Measurements from ENCODE around the gene ZNF383.

Gene ZNF383

DNA sequence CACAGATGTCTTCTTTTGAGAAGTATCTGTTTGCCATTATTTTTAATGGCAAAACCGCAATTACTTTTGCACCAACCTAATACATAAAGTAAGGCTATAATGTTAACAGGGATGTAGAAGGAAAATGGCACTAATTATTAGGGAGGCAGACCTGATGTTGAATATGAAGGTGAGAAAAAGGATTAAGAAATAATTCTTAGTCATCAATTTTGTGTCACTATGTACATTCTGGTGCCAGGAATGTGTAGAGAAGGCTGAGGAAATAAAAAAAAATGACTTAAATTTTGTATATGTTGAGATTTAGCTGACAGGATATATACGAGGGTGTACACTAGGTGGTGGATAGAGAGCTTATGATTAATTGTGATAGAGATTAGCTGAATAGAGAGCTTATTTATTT, 20.2 kb upstream of the ZNF383 start:
- no peak overlapping the region for H3K9ac ChIP-seq (ENCODE audit: low read length)
- no peak overlapping the region for H3K27ac ChIP-seq (ENCODE audit: low read depth, low read length)
- no peak overlapping the region for H3K56ac ChIP-seq (ENCODE audit: low read length)
- no peak for DNase-seq
- no peak overlapping the region for H3K4me2 ChIP-seq (ENCODE audit: low read length)
- no peak overlapping the region for H3K4me3 ChIP-seq (ENCODE audit: low read length)
- H3K4ac ChIP-seq (ENCODE audit: low read depth, low read length) = no peak overlapping the region
- H3K79me2 ChIP-seq (ENCODE audit: control insufficient read depth, insufficient read depth, low read length) = no peaks in the 10 kb centered on the region
- no peak overlapping the region for H2BK5ac ChIP-seq (ENCODE audit: low read length)
- H2BK15ac ChIP-seq (replicated peaks; ENCODE audit: low read depth) = no peak overlapping the region
- H3K79me1 ChIP-seq (ENCODE audit: low read length) = no peaks in the 10 kb centered on the region
- H3K4me1 ChIP-seq (ENCODE audit: control insufficient read depth, low read depth, low read length) = no peaks in the 10 kb centered on the region
- H3K18ac ChIP-seq (ENCODE audit: low read length) = no peak overlapping the region
- no peak overlapping the region for H2BK120ac ChIP-seq (ENCODE audit: low read depth, low read length)
- no peak overlapping the region for H3K23ac ChIP-seq (ENCODE audit: low read length)
- no peak overlapping the region for H2AK5ac ChIP-seq (ENCODE audit: low read length)
- H4K5ac ChIP-seq (ENCODE audit: low read length) = no peak overlapping the region
- no peak overlapping the region for H4K8ac ChIP-seq (ENCODE audit: low read depth, low read length)
- no peaks in the 10 kb centered on the region for H3K36me3 ChIP-seq (ENCODE audit: control insufficient read depth, insufficient read depth, low read length)
- no CpG with 5 or more reads among the region's 2 CpGs for WGBS (ENCODE audit: extremely low coverage, insufficient coverage, low lambda C conversion rate)
- no peaks in the 10 kb centered on the region for H3K27me3 ChIP-seq (ENCODE audit: insufficient read depth, low read length, poor library complexity)

- no CpG with 5 or more reads among the region's 7 CpGs for WGBS (ENCODE audit: extremely low coverage, insufficient coverage, low lambda C conversion rate)
- Histone ChIP-seq H2BK120ac (ENCODE audit: low read depth, low read length) (no peak overlapping the region), H4K8ac (ENCODE audit: low read depth, low read length) (no peak overlapping the region)
Measured at GRCh38 chr19:37217480-37217774, 587 bp upstream of the ZNF383 start.

DNA sequence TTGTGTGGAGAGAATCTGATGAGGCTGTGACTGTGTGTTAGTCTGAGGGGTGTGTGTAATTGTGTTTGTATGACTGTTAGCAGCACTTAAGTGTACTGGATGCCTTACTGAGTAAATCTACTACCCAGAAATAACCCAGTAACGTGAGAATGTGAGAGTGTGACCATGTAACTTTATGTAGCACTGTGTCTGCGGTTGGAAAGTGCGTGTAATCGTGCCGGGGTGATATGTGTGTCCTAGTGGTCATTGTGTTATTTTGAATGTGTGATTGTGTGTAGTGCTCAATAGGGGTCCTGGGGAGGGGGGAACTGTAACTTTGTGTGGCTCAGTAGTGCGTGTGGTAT, 550 bp downstream of the ZNF383 start:
- Histone ChIP-seq H4K8ac (ENCODE audit: low read depth, low read length) (peak overlapping the region; percentile 6), H3K4me3 (ENCODE audit: low read length) (peak overlapping the region; percentile 56), H2AK5ac (ENCODE audit: low read length) (no peak overlapping the region), H3K23ac (ENCODE audit: low read length) (no peak overlapping the region), H4K5ac (ENCODE audit: low read length) (peak overlapping the region; percentile 44), H3K9ac (ENCODE audit: low read length) (peak overlapping the region; percentile 88), H3K27me3 (ENCODE audit: insufficient read depth, low read length, poor library complexity) (no peaks in the 10 kb centered on the region), H3K27ac (ENCODE audit: low read depth, low read length) (no peak overlapping the region), H3K36me3 (ENCODE audit: control insufficient read depth, insufficient read depth, low read length) (no peaks in the 10 kb centered on the region), H3K79me1 (ENCODE audit: low read length) (peaks cover 7% of the 10 kb centered on the region), H3K4ac (ENCODE audit: low read depth, low read length) (no peak overlapping the region), H3K79me2 (ENCODE audit: control insufficient read depth, insufficient read depth, low read length) (peaks cover 8% of the 10 kb centered on the region), H3K4me1 (ENCODE audit: control insufficient read depth, low read depth, low read length) (peaks cover 3% of the 10 kb centered on the region), H2BK120ac (ENCODE audit: low read depth, low read length) (no peak overlapping the region), H2BK15ac (replicated peaks; ENCODE audit: low read depth) (no peak overlapping the region), H3K4me2 (ENCODE audit: low read length) (peak overlapping the region; percentile 56), H2BK5ac (ENCODE audit: low read length) (no peak overlapping the region), H3K56ac (ENCODE audit: low read length) (peak overlapping the region; percentile 95), H3K18ac (ENCODE audit: low read length) (no peak overlapping the region)
- no peak for DNase-seq
- WGBS (ENCODE audit: extremely low coverage, insufficient coverage, low lambda C conversion rate) = no CpG with 5 or more reads among the region's 6 CpGs

More at GRCh38 chr19:37217480-37217774, 587 bp upstream of the ZNF383 start:
- DNase-seq = no peak
- Histone ChIP-seq H3K56ac (ENCODE audit: low read length) (peak overlapping the region; percentile 68), H3K9ac (ENCODE audit: low read length) (peak overlapping the region; percentile 66), H3K23ac (ENCODE audit: low read length) (no peak overlapping the region), H4K5ac (ENCODE audit: low read length) (no peak overlapping the region), H3K4ac (ENCODE audit: low read depth, low read length) (no peak overlapping the region), H3K79me2 (ENCODE audit: control insufficient read depth, insufficient read depth, low read length) (peaks cover 8% of the 10 kb centered on the region), H3K36me3 (ENCODE audit: control insufficient read depth, insufficient read depth, low read length) (no peaks in the 10 kb centered on the region), H3K27me3 (ENCODE audit: insufficient read depth, low read length, poor library complexity) (no peaks in the 10 kb centered on the region), H2BK15ac (replicated peaks; ENCODE audit: low read depth) (no peak overlapping the region), H3K4me2 (ENCODE audit: low read length) (peak overlapping the region; percentile 71), H3K79me1 (ENCODE audit: low read length) (peaks cover 7% of the 10 kb centered on the region), H3K27ac (ENCODE audit: low read depth, low read length) (no peak overlapping the region), H3K4me3 (ENCODE audit: low read length) (peak overlapping the region; percentile 52), H3K18ac (ENCODE audit: low read length) (no peak overlapping the region), H2BK5ac (ENCODE audit: low read length) (no peak overlapping the region), H3K4me1 (ENCODE audit: control insufficient read depth, low read depth, low read length) (peaks cover 3% of the 10 kb centered on the region), H2AK5ac (ENCODE audit: low read length) (no peak overlapping the region)

- Histone ChIP-seq H3K79me2 (ENCODE audit: control insufficient read depth, insufficient read depth, low read length) (peaks cover 8% of the 10 kb centered on the region), H3K27me3 (ENCODE audit: insufficient read depth, low read length, poor library complexity) (no peaks in the 10 kb centered on the region), H3K4me1 (ENCODE audit: control insufficient read depth, low read depth, low read length) (peaks cover 3% of the 10 kb centered on the region), H2AK5ac (ENCODE audit: low read length) (no peak overlapping the region), H3K79me1 (ENCODE audit: low read length) (peaks cover 7% of the 10 kb centered on the region), H3K56ac (ENCODE audit: low read length) (no peak overlapping the region), H3K4me2 (ENCODE audit: low read length) (no peak overlapping the region), H3K4me3 (ENCODE audit: low read length) (no peak overlapping the region), H2BK120ac (ENCODE audit: low read depth, low read length) (no peak overlapping the region), H4K5ac (ENCODE audit: low read length) (no peak overlapping the region), H3K4ac (ENCODE audit: low read depth, low read length) (no peak overlapping the region), H2BK5ac (ENCODE audit: low read length) (no peak overlapping the region), H3K18ac (ENCODE audit: low read length) (no peak overlapping the region), H3K27ac (ENCODE audit: low read depth, low read length) (no peak overlapping the region), H3K23ac (ENCODE audit: low read length) (no peak overlapping the region), H4K8ac (ENCODE audit: low read depth, low read length) (no peak overlapping the region), H3K9ac (ENCODE audit: low read length) (no peak overlapping the region), H3K36me3 (ENCODE audit: control insufficient read depth, insufficient read depth, low read length) (no peaks in the 10 kb centered on the region), H2BK15ac (replicated peaks; ENCODE audit: low read depth) (no peak overlapping the region)
- WGBS (ENCODE audit: extremely low coverage, insufficient coverage, low lambda C conversion rate) = no CpG with 5 or more reads among the region's 3 CpGs
- no peak for DNase-seq
Measured at GRCh38 chr19:37220383-37220782, 2.4 kb downstream of the ZNF383 start.

DNA sequence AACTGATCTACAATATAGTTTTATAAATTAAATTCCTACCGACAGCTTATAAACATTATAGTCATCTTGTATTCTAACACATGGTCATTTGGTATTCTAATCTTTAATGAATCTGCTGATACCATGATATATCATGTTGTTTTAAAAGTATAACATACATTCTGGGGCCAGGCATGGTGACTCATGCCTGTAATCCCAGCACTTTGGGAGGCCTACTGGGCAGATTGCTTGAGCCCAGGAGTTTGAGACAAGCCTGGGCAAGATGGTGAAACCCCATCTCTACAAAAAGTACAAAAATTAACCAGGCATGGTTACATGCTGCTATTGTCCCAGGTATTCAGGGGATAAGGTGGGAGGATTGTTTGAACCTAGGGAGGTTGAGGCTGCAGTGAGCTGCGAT, 3.1 kb downstream of the ZNF383 start:
- Histone ChIP-seq H3K23ac (ENCODE audit: low read length) (no peak overlapping the region), H3K79me1 (ENCODE audit: low read length) (peaks cover 7% of the 10 kb centered on the region), H3K4ac (ENCODE audit: low read depth, low read length) (no peak overlapping the region), H4K8ac (ENCODE audit: low read depth, low read length) (no peak overlapping the region), H3K27ac (ENCODE audit: low read depth, low read length) (no peak overlapping the region), H3K4me3 (ENCODE audit: low read length) (no peak overlapping the region), H3K36me3 (ENCODE audit: control insufficient read depth, insufficient read depth, low read length) (no peaks in the 10 kb centered on the region), H3K79me2 (ENCODE audit: control insufficient read depth, insufficient read depth, low read length) (peaks cover 8% of the 10 kb centered on the region), H3K56ac (ENCODE audit: low read length) (no peak overlapping the region), H2BK15ac (replicated peaks; ENCODE audit: low read depth) (no peak overlapping the region), H3K18ac (ENCODE audit: low read length) (no peak overlapping the region), H2BK5ac (ENCODE audit: low read length) (no peak overlapping the region), H3K4me2 (ENCODE audit: low read length) (no peak overlapping the region), H2AK5ac (ENCODE audit: low read length) (no peak overlapping the region), H4K5ac (ENCODE audit: low read length) (no peak overlapping the region), H2BK120ac (ENCODE audit: low read depth, low read length) (no peak overlapping the region), H3K27me3 (ENCODE audit: insufficient read depth, low read length, poor library complexity) (no peaks in the 10 kb centered on the region), H3K9ac (ENCODE audit: low read length) (no peak overlapping the region), H3K4me1 (ENCODE audit: control insufficient read depth, low read depth, low read length) (peaks cover 3% of the 10 kb centered on the region)
- WGBS (ENCODE audit: extremely low coverage, insufficient coverage, low lambda C conversion rate) = no CpG with 5 or more reads among the region's 2 CpGs
- no peak for DNase-seq

DNA sequence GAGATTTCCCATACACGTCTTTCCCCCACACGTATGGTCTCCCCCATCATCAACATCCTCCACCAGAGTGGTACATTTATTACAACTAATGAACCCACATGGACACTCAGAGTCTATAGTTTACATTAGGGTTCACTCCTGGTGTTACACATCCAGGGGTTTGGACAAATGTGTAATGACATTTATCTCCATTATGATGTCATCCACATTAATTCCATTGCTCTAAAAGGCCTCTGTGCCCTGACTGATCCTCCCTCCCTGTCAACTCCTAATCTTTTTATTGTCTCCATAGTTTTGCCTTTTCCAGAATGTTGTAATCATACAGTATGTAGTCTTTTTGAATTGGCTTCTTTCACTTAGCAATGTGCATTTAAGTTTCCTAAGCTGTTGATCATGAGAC, 8.2 kb downstream of the ZNF383 start:
- WGBS (ENCODE audit: extremely low coverage, insufficient coverage, low lambda C conversion rate) = no CpG with 5 or more reads among the region's 2 CpGs

More for the DNA sequence above, 8.2 kb downstream of the ZNF383 start:
- Histone ChIP-seq H3K4ac (ENCODE audit: low read depth, low read length) (no peak overlapping the region), H3K79me1 (ENCODE audit: low read length) (peaks cover 1% of the 10 kb centered on the region), H3K18ac (ENCODE audit: low read length) (no peak overlapping the region), H2BK15ac (replicated peaks; ENCODE audit: low read depth) (no peak overlapping the region), H3K79me2 (ENCODE audit: control insufficient read depth, insufficient read depth, low read length) (no peaks in the 10 kb centered on the region), H2AK5ac (ENCODE audit: low read length) (no peak overlapping the region), H3K9ac (ENCODE audit: low read length) (no peak overlapping the region), H3K4me1 (ENCODE audit: control insufficient read depth, low read depth, low read length) (no peaks in the 10 kb centered on the region), H2BK120ac (ENCODE audit: low read depth, low read length) (no peak overlapping the region), H3K23ac (ENCODE audit: low read length) (no peak overlapping the region), H4K8ac (ENCODE audit: low read depth, low read length) (no peak overlapping the region), H2BK5ac (ENCODE audit: low read length) (no peak overlapping the region), H4K5ac (ENCODE audit: low read length) (no peak overlapping the region), H3K27ac (ENCODE audit: low read depth, low read length) (no peak overlapping the region), H3K4me3 (ENCODE audit: low read length) (no peak overlapping the region), H3K4me2 (ENCODE audit: low read length) (no peak overlapping the region), H3K27me3 (ENCODE audit: insufficient read depth, low read length, poor library complexity) (no peaks in the 10 kb centered on the region), H3K56ac (ENCODE audit: low read length) (no peak overlapping the region), H3K36me3 (ENCODE audit: control insufficient read depth, insufficient read depth, low read length) (peaks cover 4% of the 10 kb centered on the region)
- DNase-seq = no peak
